Ovary (tissue), 9 donors: ENCODE results near the gene UAP1L1. TPM values are rescaled to one million over a fixed set of nuclear protein-coding genes. Genes with fewer than 3 reads are reported as not detected.
A peak's percentile ranks its signal among the peaks of the same experiment; 100 is the strongest.

Experiments
- DNase-seq, 5 donors: peaks; one replicate each; pipeline ENCODE4 v3.0.0-alpha.2; 2019 to 2020
- H3K27ac ChIP-seq, 2 donors: fragments of 200-600 bp; one replicate each; pipeline versions ENCODE4 v1.5.1 to v1.8.0; 2019 to 2022
- H3K27me3 ChIP-seq: fragments of 200-600 bp; one replicate; pipeline ENCODE4 v1.8.0; 2022
- H3K36me3 ChIP-seq: fragments of 200-600 bp; sonication (generic); one replicate; pipeline ENCODE4 v1.5.1; 2019
- H3K4me1 ChIP-seq: one replicate; pipeline ENCODE4 v1.8.1; 2013; ENCODE audit warnings: mild to moderate bottlenecking, moderate library complexity; ENCODE audit not compliant: insufficient read depth
- H3K4me3 ChIP-seq: fragments of 200-600 bp; sonication (generic); one replicate; pipeline ENCODE4 v1.5.1; 2017
- H3K9me3 ChIP-seq, 2 donors: fragments of 200-600 bp in 1 of 2; sonication (generic) in 1 of 2; one replicate each; pipeline versions ENCODE4 v1.5.1 to v1.8.1; 2013 to 2019; ENCODE audit warnings: mild to moderate bottlenecking in 1 of 2, moderate library complexity in 1 of 2
- EP300 ChIP-seq: sonication (generic); formaldehyde crosslinking; IDR thresholded peaks from one replicate; pipeline ENCODE4 v1.6.1; 2017; ENCODE audit warnings: antibody characterized with exemption
- POLR2A ChIP-seq: fragments of 450-650 bp; IDR thresholded peaks from one replicate; pipeline ENCODE4 v1.6.1; 2017; ENCODE audit warnings: antibody characterized with exemption, mild to moderate bottlenecking, moderate library complexity
- WGBS, 3 donors: extraction: QIAGEN DNeasy Blood & Tissue Kit in 1 of 3; methylation state at CpG; one replicate each; pipeline versions ENCODE4 v1.1.5 to v1.1.7; 2013 to 2017; 5-methylcytosine and 5-hydroxymethylcytosine counted together
- intact Hi-C, 4 donors: fragments of 100-400 bp; cut with DNase I; formaldehyde crosslinking; loops; one replicate each; pipeline versions ENCODE4 v1.11.0 to v1.15.1; 2022 to 2023
- polyA plus RNA-seq, 2 donors: library from polyadenylated mRNA; stranded (reverse); fragments of 200-250 nt in 1 of 2; fragments of 350-450 nt in 1 of 2; fragmentation: Illumina TruSeq in 1 of 2; extraction: RNeasy Lipid Tissue Mini Kit (QIAGEN cat#74804) in 1 of 2; gene quantifications; one replicate each; pipeline ENCODE4 v1.2.3, GENCODE V29; 2013 to 2014
- total RNA-seq, 7 donors: library from RNA; depleted of rRNA in 2 of 7; stranded (reverse); fragments of >200 nt in 2 of 7; fragmentation: NEBNext Ultra II Directional in 3 of 7; extraction: Animal tissue kit (Norgen Biotek cat#: 25700) in 3 of 7; gene quantifications; one replicate each; pipeline versions ENCODE4 v1.1.0 to v1.2.4, GENCODE V29; 2016 to 2023
- TF ChIP-seq, protein P1 (sequence below), 3 donors: fragments of 450-650 bp in 2 of 3; fragments of 200-600 bp in 1 of 3; IDR thresholded peaks; one replicate each; pipeline versions ENCODE4 v1.5.1 to v1.8.0; 2016 to 2022; ENCODE audit warnings: antibody characterized with exemption in 3 of 3, mild to moderate bottlenecking in 1 of 3
- donor health status: DM: no; HTN: no; CAD: no; lungs with moderate emphysema.
- donor health status: DM: no; HTN: no; CAD: no.
- donor health status: Bipolar disorder and iron deficiency.
- donor health status: DM: yes; HTN: yes; CAD: no.
- donor health status: DM: no; HTN: no; CAD: no.
- donor health status: DM: yes; HTN: yes; CAD: no.

Gene UAP1L1
- total and polyA plus RNA-seq, 9 donors: 1.3 to 6.3 (median 4.1) TPM

DNA sequence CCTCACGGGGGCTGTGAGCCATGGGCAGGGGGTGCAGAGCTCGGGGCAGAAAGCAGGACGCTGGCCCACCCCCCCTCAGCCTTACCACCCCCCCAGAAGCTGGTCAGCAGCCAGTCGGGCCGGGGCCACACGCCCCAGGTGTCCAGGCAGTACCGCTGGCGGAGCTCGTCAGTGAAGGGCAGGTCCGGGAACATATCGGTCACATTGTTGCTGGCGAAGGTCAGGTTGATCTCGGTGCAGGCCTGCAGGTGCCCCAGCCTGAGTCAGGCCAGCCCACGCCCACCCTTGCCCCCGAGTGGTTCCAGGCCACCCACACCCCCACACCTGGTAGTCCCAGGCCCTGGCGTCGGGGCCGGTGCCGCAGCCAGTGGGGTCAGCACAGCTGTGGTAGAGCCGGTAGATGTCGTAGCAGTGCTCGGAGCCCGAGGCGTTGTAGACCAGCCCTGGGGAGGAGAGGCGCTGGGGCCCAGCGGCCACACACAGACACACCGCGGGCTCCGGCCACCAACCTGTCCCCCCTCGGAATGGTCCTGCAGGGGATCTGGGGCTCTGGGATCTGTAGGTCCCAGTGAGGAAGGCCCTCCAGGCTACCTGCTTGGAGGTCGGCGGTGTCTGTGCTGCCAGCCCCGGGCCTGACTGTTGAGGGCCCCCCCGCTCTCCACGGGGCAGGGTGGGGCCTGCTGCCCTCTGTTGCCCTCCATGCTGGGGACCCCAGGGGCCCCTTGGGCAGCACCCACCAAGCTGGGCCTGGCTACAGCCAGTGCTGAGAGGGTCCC, 34.7 kb downstream of the UAP1L1 start:
- Histone ChIP-seq H3K4me3 (no peak overlapping the region), H3K4me1 (peaks cover 4% of the 10 kb centered on the region), H3K27ac (no peak overlapping the region), H3K9me3 (no peaks in the 10 kb centered on the region), H3K27me3 (no peaks in the 10 kb centered on the region), H3K36me3 (no peaks in the 10 kb centered on the region)
- WGBS, 3 donors: 87 to 88% (median 87%) methylated on average over 29 to 35 of the region's 35 CpGs
- no peak for DNase-seq
- intact Hi-C loops: loop anchor here in 1 of 4 donors (10.0 kb wide), 1 partner anchor 123 kb away; the partner anchor contains the start of gene SLC34A3
- no peak for TF ChIP-seq POLR2A
- TF ChIP-seq, protein P1, sequence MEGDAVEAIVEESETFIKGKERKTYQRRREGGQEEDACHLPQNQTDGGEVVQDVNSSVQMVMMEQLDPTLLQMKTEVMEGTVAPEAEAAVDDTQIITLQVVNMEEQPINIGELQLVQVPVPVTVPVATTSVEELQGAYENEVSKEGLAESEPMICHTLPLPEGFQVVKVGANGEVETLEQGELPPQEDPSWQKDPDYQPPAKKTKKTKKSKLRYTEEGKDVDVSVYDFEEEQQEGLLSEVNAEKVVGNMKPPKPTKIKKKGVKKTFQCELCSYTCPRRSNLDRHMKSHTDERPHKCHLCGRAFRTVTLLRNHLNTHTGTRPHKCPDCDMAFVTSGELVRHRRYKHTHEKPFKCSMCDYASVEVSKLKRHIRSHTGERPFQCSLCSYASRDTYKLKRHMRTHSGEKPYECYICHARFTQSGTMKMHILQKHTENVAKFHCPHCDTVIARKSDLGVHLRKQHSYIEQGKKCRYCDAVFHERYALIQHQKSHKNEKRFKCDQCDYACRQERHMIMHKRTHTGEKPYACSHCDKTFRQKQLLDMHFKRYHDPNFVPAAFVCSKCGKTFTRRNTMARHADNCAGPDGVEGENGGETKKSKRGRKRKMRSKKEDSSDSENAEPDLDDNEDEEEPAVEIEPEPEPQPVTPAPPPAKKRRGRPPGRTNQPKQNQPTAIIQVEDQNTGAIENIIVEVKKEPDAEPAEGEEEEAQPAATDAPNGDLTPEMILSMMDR (IDR thresholded peaks at IDR 0.05): no peak
- TF ChIP-seq EP300: no peak

DNA sequence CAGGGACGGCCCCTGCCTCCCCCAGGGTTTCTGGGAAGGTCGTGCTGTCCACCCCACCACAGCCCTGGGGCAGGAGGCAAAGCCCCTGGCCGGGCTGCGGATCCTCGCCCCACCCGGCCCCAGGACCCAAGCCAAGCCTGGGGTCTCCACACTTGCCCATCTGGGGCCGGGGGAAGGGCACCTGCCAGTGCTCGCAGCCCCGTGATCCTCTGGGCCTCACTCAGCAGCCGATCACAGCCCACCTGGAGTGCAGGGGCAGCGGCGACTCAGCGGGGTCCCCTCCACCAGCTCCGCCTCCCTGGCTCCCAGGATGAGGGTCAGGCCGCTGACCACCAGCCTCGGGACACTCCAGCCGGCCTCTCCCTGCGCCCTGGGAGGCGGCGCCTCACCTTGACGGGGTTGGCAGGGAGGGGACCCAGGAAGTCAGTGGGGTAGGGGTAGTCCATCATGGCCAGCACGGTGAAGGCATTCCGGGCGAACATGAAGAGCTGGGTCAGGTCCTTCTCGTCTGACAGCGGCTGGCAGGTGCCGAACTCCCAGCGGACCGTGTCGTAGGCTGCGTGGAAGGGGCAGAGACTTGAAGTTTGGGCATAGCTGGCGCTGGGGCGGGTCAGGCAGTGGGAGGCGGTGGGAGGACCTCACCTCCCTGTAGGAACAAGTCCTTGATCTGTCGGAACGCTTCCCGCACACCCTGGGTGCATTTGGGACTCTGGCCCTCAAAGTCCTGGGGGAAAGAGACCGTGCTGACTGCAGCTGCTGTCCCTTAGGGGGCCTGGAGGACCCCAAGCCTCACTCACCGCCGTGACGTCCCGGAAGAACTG, 35.5 kb downstream of the UAP1L1 start:
- no peaks in the 10 kb centered on the region for H3K36me3 ChIP-seq
- no peaks in the 10 kb centered on the region for H3K9me3 ChIP-seq
- DNase-seq: peak in 1 of 5 donors; percentile 32
- intact Hi-C loops: loop anchor here in 1 of 4 donors (10.0 kb wide), 1 partner anchor 122 kb away; the partner anchor contains the start of gene SLC34A3
- no peak overlapping the region for H3K4me3 ChIP-seq
- no peaks in the 10 kb centered on the region for H3K27me3 ChIP-seq
- WGBS, 3 donors: 94 to 96% (median 94%) methylated on average over 39 to 42 of the region's 42 CpGs
- peaks cover 4% of the 10 kb centered on the region for H3K4me1 ChIP-seq
- H3K27ac ChIP-seq: no peak overlapping the region
- TF ChIP-seq EP300: no peak
- TF ChIP-seq, protein P1 (IDR thresholded peaks at IDR 0.05): no peak
- no peak for TF ChIP-seq POLR2A

DNA sequence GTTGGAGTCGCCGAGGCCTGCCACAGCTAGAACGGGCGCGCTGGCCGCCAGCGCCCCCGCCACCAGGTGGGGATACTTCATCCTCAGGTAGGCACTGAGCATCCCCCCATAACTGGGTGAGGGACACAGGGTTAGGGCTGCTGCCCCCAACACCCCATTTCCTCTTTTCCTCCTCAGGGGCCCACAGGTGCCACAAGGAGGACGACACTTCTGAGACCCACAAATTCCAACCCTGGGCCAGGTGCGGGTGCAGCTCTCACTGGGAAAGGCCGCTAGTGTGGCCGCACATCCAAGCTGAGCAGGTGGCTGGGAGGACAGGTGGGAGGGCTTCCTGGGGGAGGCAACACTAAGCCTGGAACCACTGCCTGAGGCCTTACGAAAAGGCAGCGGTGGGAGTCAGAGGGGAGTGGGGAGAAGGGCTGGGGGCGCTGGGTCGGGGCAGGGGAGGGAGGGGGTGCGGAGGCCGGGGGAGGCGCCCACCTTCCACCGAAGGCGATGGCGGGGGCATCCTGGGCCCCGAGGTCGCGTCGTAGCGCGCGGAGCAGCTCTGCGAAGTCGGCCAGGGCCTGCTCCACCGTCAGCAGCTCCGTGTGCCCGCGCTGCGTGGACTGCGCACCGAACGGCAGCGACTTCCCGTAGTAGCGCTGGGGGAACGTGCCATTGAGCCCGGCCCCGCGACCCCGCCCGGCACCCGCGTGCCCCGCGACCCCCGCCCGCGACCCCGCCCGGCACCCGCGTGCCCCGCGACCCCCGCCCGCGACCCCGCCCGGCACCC, 36.3 kb downstream of the UAP1L1 start:
- WGBS, 3 donors: 25 to 78% (median 36%) methylated on average over 14 to 66 of the region's 66 CpGs
- intact Hi-C loops: loop anchor here in 1 of 4 donors (10.0 kb wide), 1 partner anchor 121 kb away; the partner anchor contains the start of gene SLC34A3
- no peak overlapping the region for H3K27ac ChIP-seq
- H3K27me3 ChIP-seq: no peaks in the 10 kb centered on the region
- H3K9me3 ChIP-seq: no peaks in the 10 kb centered on the region
- peak overlapping the region; percentile 29 for H3K4me3 ChIP-seq
- no peak for DNase-seq
- no peaks in the 10 kb centered on the region for H3K36me3 ChIP-seq
- H3K4me1 ChIP-seq: peaks cover 4% of the 10 kb centered on the region
- TF ChIP-seq EP300 (no peak), POLR2A (no peak)

DNA sequence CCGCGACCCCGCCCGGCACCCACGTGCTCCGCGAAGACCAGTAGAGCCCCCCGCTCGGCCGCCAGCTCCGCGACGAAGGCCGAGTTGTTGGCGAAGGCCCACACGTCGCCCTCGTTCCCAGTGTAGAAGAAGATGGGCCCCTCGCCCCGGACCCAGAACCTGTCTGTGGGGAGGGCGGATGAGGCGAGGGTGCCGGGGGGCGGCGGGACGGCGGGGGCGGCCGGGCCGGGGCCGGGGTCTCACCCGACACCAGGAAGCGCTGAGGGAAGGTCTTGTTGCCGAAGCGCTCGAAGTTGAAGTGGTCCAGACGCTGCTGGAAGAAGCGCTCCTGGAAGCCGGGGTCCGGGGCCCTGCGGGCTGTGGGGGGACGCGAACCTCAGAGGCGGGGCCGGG, 36.9 kb downstream of the UAP1L1 start:
- Histone ChIP-seq H3K36me3 (no peaks in the 10 kb centered on the region), H3K27me3 (no peaks in the 10 kb centered on the region), H3K27ac (no peak overlapping the region), H3K4me3 (peak overlapping the region; percentile 58), H3K4me1 (peaks cover 4% of the 10 kb centered on the region), H3K9me3 (no peaks in the 10 kb centered on the region)
- 1 to 2% (median 1%) methylated on average over 14 to 45 of the region's 45 CpGs for WGBS, 3 donors
- intact Hi-C loops: loop anchor here in 1 of 4 donors (10.0 kb wide), 1 partner anchor 121 kb away; the partner anchor contains the start of gene SLC34A3
- TF ChIP-seq EP300: no peak
- no peak for TF ChIP-seq POLR2A
- TF ChIP-seq, protein P1 (IDR thresholded peaks at IDR 0.05): no peak
- peak in 1 of 5 donors; percentile 33 for DNase-seq
